HCT116 (cell line): ENCODE data around the gene TNRC6C. TPM values are rescaled to one million over a fixed set of nuclear protein-coding genes. Genes with fewer than 3 reads are reported as not detected.

ENCODE experiments used
- ATAC-seq: fragments of 200-7000 bp; cut with Tn5 transposase; 2 replicates; pipeline ENCODE4 v1.9.1; 2020; ENCODE audit warnings: mild to moderate bottlenecking, moderate library complexity
- BruUV-seq: library from RNA; stranded (reverse); fragments of 400-500 nt; replicated peaks from 2 replicates; lab custom pipeline; 2021; lab: Mats Ljungman, UMichigan
- CTCF ChIA-PET: fragments of 300-600 bp; sonication (Branson Sonifier 250); formaldehyde crosslinking; loops from one replicate; lab custom pipeline; 2021; ENCODE audit warnings: antibody characterized with exemption; lab: Charles Lee
- POLR2A ChIA-PET: fragments of 300-600, 350-600 bp; sonication (Branson Sonifier 250); formaldehyde crosslinking; loops from one replicate; lab custom pipeline; 2021; ENCODE audit warnings: antibody characterized with exemption; lab: Charles Lee
- RAD21 ChIA-PET, 2 experiments: fragments of 300-600 bp; sonication (Branson Sonifier 250); formaldehyde crosslinking; loops; one replicate each; lab custom pipeline; 2023; ENCODE audit warnings: low total read pairs in 2 of 2; ENCODE audit not compliant: uncharacterized antibody in 2 of 2, unreplicated experiment in 2 of 2, low non-redundant PET in 1 of 2; lab: Charles Lee
- DNase-seq: peaks from one replicate; pipeline ENCODE4 v3.0.0-alpha.2; 2010; ENCODE audit warnings: low read depth, low spot score
- H2AFZ ChIP-seq: fragments of 200-600 bp; shearing (Covaris generic), sonication (generic); 2 replicates; pipeline ENCODE4 v1.6.1; 2017; ENCODE audit warnings: low read depth, mixed run types, mixed read lengths, antibody characterized with exemption, low read length; ENCODE audit not compliant: poor library complexity, severe bottlenecking
- H3K27ac ChIP-seq: 2 replicates; pipeline ENCODE4 v1.5.1; 2012; ENCODE audit warnings: low read depth, low read length
- H3K27me3 ChIP-seq: fragments of 200-600 bp; sonication (generic); 2 replicates; pipeline ENCODE4 v1.6.1; 2016; ENCODE audit warnings: mixed run types, low read length, mixed read lengths; ENCODE audit not compliant: insufficient read depth
- H3K36me3 ChIP-seq, 2 experiments: fragments of 200-500 bp in 1 of 2; fragments of 200-600 bp in 1 of 2; sonication (Bioruptor generic) in 1 of 2; sonication (generic) in 1 of 2; 2 replicates each; pipeline versions ENCODE4 v1.5.1 to v1.6.1; 2014 to 2016; ENCODE audit warnings: low read length in 2 of 2, inconsistent platforms in 1 of 2, mixed read lengths in 1 of 2, mixed run types in 1 of 2; ENCODE audit not compliant: insufficient read depth in 2 of 2, control insufficient read depth in 1 of 2
- H3K4me1 ChIP-seq, 2 experiments: fragments of 200-600 bp in 1 of 2; sonication (generic) in 1 of 2; 2 replicates each; pipeline versions ENCODE4 v1.5.1 to v1.6.1; 2012 to 2017; ENCODE audit warnings: low read length in 2 of 2, inconsistent platforms in 1 of 2, mild to moderate bottlenecking in 1 of 2, mixed read lengths in 1 of 2, mixed run types in 1 of 2, moderate library complexity in 1 of 2; ENCODE audit not compliant: insufficient read depth in 2 of 2, control insufficient read depth in 1 of 2
- H3K4me2 ChIP-seq: fragments of 200-600 bp; sonication (generic); 2 replicates; pipeline ENCODE4 v1.6.1; 2017; ENCODE audit warnings: mixed run types, low read length, mixed read lengths
- H3K4me3 ChIP-seq, 2 experiments: fragments of 200-600 bp in 1 of 2; sonication (generic) in 1 of 2; replicated peaks in 1 of 2; 2 replicates each; pipeline ENCODE4 v1.5.1; 2011 to 2016; ENCODE audit warnings: low read length in 2 of 2, control low read depth in 1 of 2, low read depth in 1 of 2, mild to moderate bottlenecking in 1 of 2, mixed read lengths in 1 of 2, mixed run types in 1 of 2
- H3K79me2 ChIP-seq: fragments of 200-600 bp; sonication (generic); 2 replicates; pipeline ENCODE4 v1.6.1; 2017; ENCODE audit warnings: mild to moderate bottlenecking, mixed run types, low read length, moderate library complexity, mixed read lengths; ENCODE audit not compliant: insufficient read depth
- H3K9ac ChIP-seq: fragments of 200-600 bp; sonication (generic); 2 replicates; pipeline ENCODE4 v1.6.1; 2016; ENCODE audit warnings: low read length, mixed read lengths
- H3K9me2 ChIP-seq: fragments of 200-600 bp; sonication (generic), shearing (Covaris generic); 2 replicates; pipeline ENCODE4 v1.6.1; 2017; ENCODE audit warnings: mixed run types, mild to moderate bottlenecking, moderate library complexity; ENCODE audit not compliant: insufficient read depth
- H3K9me3 ChIP-seq, 2 experiments: fragments of 200-500 bp in 1 of 2; fragments of 200-600 bp in 1 of 2; sonication (Bioruptor generic) in 1 of 2; sonication (generic) in 1 of 2; 2 replicates each; pipeline ENCODE4 v1.6.1; 2014 to 2017; ENCODE audit warnings: low read length in 2 of 2, mixed read lengths in 2 of 2, inconsistent platforms in 1 of 2, low read depth in 1 of 2, mild to moderate bottlenecking in 1 of 2, mixed run types in 1 of 2, moderate library complexity in 1 of 2; ENCODE audit not compliant: control insufficient read depth in 1 of 2, insufficient read depth in 1 of 2
- H4K20me1 ChIP-seq: fragments of 200-600 bp; sonication (generic), shearing (Covaris generic); 2 replicates; pipeline ENCODE4 v1.6.1; 2017; ENCODE audit warnings: mixed run types, mild to moderate bottlenecking, moderate library complexity; ENCODE audit not compliant: insufficient read depth
- CBX3 ChIP-seq: IDR thresholded peaks from 2 replicates; pipeline ENCODE4 v1.6.1; 2012; ENCODE audit warnings: low read depth
- CEBPB ChIP-seq: IDR thresholded peaks from 2 replicates; pipeline ENCODE4 v1.6.1; 2012; ENCODE audit warnings: low read depth
- EGR1 ChIP-seq: IDR thresholded peaks from 2 replicates; pipeline ENCODE4 v1.6.1; 2012; ENCODE audit warnings: low read depth
- EZH2 ChIP-seq: fragments of 200-600 bp; sonication (generic); IDR thresholded peaks from 2 replicates; pipeline ENCODE4 v1.6.1; 2017; ENCODE audit warnings: antibody characterized with exemption, mixed run types
- EZH2phosphoT487 ChIP-seq: fragments of 200-600 bp; IDR thresholded peaks from 2 replicates; pipeline ENCODE4 v1.6.1; 2018; ENCODE audit warnings: antibody characterized with exemption, borderline replicate concordance
- FOSL1 ChIP-seq: IDR thresholded peaks from 2 replicates; pipeline ENCODE4 v1.6.1; 2012; ENCODE audit warnings: low read depth
- RAD21 ChIP-seq: IDR thresholded peaks from 2 replicates; pipeline ENCODE4 v1.6.1; 2012; ENCODE audit warnings: low read depth, mild to moderate bottlenecking
- TCF7L2 ChIP-seq: IDR thresholded peaks from 2 replicates; pipeline ENCODE4 v1.7.0; 2011; ENCODE audit warnings: borderline replicate concordance, inconsistent platforms; ENCODE audit not compliant: insufficient read depth, insufficient read length; ENCODE audit errors: extremely low read depth
- YY1 ChIP-seq: IDR thresholded peaks from 2 replicates; pipeline ENCODE4 v1.6.1; 2011; ENCODE audit warnings: low read length, low read depth, moderate library complexity, mild to moderate bottlenecking; ENCODE audit not compliant: insufficient replicate concordance; ENCODE audit errors: extremely low read depth
- ZFX ChIP-seq: fragments of 450-650 bp; IDR thresholded peaks from 2 replicates; pipeline ENCODE4 v1.6.1; 2017
- ZNF274 ChIP-seq: fragments of 200-500 bp; sonication (Bioruptor generic); IDR thresholded peaks from 2 replicates; pipeline ENCODE4 v1.6.1; 2014; ENCODE audit warnings: mild to moderate bottlenecking, low read depth, low read length, inconsistent platforms
- intact Hi-C: fragments of 100-400 bp; cut with micrococcal nuclease; formaldehyde crosslinking; loops from 2 replicates; pipeline ENCODE4 v1.10.0; 2022
- total RNA-seq: library from RNA; stranded (reverse); gene quantifications from one replicate; pipeline ENCODE4 v1.2.1, GENCODE V29; 2021; ENCODE audit not compliant: unreplicated experiment
- TF ChIP-seq, protein P1 (sequence below): IDR thresholded peaks from 2 replicates; pipeline ENCODE4 v1.6.1; 2012
- TF ChIP-seq, protein P2 (sequence below), 3 experiments: fragments of 200-600 bp in 1 of 3; sonication (generic) in 1 of 3; IDR thresholded peaks in 2 of 3; conservative IDR thresholded peaks in 1 of 3; 2 replicates each; pipeline ENCODE4 v1.5.1; 2012 to 2017; ENCODE audit warnings: low read depth in 2 of 3, low read length in 2 of 3, antibody characterized with exemption in 1 of 3, borderline replicate concordance in 1 of 3, control low read depth in 1 of 3, mild to moderate bottlenecking in 1 of 3, mixed read lengths in 1 of 3, mixed run types in 1 of 3, moderate library complexity in 1 of 3; ENCODE audit not compliant: insufficient read depth in 1 of 3
- TF ChIP-seq, protein P3 (sequence below): IDR thresholded peaks from 2 replicates; pipeline ENCODE4 v1.6.1; 2012; ENCODE audit warnings: low read depth
- TF ChIP-seq, protein P4 (sequence below): IDR thresholded peaks from 2 replicates; pipeline ENCODE4 v1.6.1; 2011; ENCODE audit warnings: mild to moderate bottlenecking, low read length, moderate library complexity; ENCODE audit not compliant: insufficient replicate concordance; ENCODE audit errors: extremely low read depth
- TF ChIP-seq, protein P5 (sequence below): IDR thresholded peaks from 2 replicates; pipeline ENCODE4 v1.6.1; 2012

The TNRC6C gene
- total RNA-seq, 1 experiment from 2014 or later = 23.4 TPM

DNA sequence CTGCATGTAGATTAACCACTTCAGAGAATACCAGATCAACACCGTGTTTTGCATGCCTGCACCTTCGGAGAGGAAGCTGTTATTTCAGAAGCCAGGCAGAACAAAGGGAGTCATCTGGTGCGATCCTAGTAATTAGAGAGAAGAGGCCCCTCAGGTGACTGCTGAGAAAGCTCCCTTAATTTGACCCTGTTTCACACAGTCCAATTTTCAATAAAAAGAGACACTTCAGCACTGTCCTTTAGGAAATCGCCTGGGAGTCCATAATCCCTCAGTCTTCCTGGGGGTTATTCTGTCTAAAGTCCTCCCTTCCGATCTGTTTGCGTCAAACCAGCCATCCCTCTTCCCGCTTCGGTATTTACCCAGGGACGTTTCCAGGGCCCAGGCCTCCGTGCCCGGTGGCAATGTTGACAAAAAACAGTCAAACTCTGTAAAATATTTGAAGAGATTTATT is 23.4 kb upstream of the TNRC6C start:
- no TSS peak for BruUV-seq
- intact Hi-C loops = no loop called here
- no peaks in the 10 kb centered on the region for H3K4me1 ChIP-seq
- ATAC-seq (no peak), DNase-seq (no peak)
- H3K4me3 ChIP-seq = no peak overlapping the region
- H3K9ac ChIP-seq = no peak overlapping the region
- H3K9me2 ChIP-seq = no peaks in the 10 kb centered on the region
- peaks cover 6% of the 10 kb centered on the region; the same call in 1 of the 2 replicates for H3K27me3 ChIP-seq
- TF ChIP-seq, protein P1, sequence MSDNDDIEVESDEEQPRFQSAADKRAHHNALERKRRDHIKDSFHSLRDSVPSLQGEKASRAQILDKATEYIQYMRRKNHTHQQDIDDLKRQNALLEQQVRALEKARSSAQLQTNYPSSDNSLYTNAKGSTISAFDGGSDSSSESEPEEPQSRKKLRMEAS = no peak
- no peak for TF ChIP-seq CBX3
- TF ChIP-seq, protein P2, sequence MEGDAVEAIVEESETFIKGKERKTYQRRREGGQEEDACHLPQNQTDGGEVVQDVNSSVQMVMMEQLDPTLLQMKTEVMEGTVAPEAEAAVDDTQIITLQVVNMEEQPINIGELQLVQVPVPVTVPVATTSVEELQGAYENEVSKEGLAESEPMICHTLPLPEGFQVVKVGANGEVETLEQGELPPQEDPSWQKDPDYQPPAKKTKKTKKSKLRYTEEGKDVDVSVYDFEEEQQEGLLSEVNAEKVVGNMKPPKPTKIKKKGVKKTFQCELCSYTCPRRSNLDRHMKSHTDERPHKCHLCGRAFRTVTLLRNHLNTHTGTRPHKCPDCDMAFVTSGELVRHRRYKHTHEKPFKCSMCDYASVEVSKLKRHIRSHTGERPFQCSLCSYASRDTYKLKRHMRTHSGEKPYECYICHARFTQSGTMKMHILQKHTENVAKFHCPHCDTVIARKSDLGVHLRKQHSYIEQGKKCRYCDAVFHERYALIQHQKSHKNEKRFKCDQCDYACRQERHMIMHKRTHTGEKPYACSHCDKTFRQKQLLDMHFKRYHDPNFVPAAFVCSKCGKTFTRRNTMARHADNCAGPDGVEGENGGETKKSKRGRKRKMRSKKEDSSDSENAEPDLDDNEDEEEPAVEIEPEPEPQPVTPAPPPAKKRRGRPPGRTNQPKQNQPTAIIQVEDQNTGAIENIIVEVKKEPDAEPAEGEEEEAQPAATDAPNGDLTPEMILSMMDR (IDR thresholded peaks at IDR 0.05 in 2 of 3, conservative IDR thresholded peaks at IDR 0.05 in 1 of 3; ENCODE audit: borderline replicate concordance in 1 of 3, insufficient read depth in 1 of 3, low read depth in 2 of 3, low read length in 2 of 3) = no peak
- TF ChIP-seq, protein P3, sequence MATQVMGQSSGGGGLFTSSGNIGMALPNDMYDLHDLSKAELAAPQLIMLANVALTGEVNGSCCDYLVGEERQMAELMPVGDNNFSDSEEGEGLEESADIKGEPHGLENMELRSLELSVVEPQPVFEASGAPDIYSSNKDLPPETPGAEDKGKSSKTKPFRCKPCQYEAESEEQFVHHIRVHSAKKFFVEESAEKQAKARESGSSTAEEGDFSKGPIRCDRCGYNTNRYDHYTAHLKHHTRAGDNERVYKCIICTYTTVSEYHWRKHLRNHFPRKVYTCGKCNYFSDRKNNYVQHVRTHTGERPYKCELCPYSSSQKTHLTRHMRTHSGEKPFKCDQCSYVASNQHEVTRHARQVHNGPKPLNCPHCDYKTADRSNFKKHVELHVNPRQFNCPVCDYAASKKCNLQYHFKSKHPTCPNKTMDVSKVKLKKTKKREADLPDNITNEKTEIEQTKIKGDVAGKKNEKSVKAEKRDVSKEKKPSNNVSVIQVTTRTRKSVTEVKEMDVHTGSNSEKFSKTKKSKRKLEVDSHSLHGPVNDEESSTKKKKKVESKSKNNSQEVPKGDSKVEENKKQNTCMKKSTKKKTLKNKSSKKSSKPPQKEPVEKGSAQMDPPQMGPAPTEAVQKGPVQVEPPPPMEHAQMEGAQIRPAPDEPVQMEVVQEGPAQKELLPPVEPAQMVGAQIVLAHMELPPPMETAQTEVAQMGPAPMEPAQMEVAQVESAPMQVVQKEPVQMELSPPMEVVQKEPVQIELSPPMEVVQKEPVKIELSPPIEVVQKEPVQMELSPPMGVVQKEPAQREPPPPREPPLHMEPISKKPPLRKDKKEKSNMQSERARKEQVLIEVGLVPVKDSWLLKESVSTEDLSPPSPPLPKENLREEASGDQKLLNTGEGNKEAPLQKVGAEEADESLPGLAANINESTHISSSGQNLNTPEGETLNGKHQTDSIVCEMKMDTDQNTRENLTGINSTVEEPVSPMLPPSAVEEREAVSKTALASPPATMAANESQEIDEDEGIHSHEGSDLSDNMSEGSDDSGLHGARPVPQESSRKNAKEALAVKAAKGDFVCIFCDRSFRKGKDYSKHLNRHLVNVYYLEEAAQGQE = no peak
- no peak for TF ChIP-seq FOSL1
- no peak for TF ChIP-seq EGR1
- TF ChIP-seq TCF7L2 = no peak
- no peak for TF ChIP-seq YY1
- TF ChIP-seq CEBPB = no peak
- no peak for TF ChIP-seq ZFX
- TF ChIP-seq, protein P4, sequence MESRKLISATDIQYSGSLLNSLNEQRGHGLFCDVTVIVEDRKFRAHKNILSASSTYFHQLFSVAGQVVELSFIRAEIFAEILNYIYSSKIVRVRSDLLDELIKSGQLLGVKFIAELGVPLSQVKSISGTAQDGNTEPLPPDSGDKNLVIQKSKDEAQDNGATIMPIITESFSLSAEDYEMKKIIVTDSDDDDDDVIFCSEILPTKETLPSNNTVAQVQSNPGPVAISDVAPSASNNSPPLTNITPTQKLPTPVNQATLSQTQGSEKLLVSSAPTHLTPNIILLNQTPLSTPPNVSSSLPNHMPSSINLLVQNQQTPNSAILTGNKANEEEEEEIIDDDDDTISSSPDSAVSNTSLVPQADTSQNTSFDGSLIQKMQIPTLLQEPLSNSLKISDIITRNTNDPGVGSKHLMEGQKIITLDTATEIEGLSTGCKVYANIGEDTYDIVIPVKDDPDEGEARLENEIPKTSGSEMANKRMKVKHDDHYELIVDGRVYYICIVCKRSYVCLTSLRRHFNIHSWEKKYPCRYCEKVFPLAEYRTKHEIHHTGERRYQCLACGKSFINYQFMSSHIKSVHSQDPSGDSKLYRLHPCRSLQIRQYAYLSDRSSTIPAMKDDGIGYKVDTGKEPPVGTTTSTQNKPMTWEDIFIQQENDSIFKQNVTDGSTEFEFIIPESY = no peak
- no peak for TF ChIP-seq RAD21
- no peak for TF ChIP-seq EZH2
- TF ChIP-seq EZH2phosphoT487 = no peak
- no peak for TF ChIP-seq ZNF274
- TF ChIP-seq, protein P5, sequence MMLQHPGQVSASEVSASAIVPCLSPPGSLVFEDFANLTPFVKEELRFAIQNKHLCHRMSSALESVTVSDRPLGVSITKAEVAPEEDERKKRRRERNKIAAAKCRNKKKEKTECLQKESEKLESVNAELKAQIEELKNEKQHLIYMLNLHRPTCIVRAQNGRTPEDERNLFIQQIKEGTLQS = no peak
- no peaks in the 10 kb centered on the region for H3K36me3 ChIP-seq
- ChIA-PET CTCF (no interaction called here), RAD21 (no interaction called here), POLR2A (no interaction called here)
- H2AFZ ChIP-seq = no peak overlapping the region
- H3K4me2 ChIP-seq = no peak overlapping the region
- no peaks in the 10 kb centered on the region for H3K9me3 ChIP-seq
- no peaks in the 10 kb centered on the region for H3K79me2 ChIP-seq
- H4K20me1 ChIP-seq = no peaks in the 10 kb centered on the region
- H3K27ac ChIP-seq = no peak overlapping the region
